NT2/D1 (cell line): ENCODE data around the gene GPS2.

ENCODE experiments used
- SUZ12 ChIP-seq: IDR thresholded peaks from 2 replicates; pipeline ENCODE4 v1.6.1; 2011; ENCODE audit not compliant: insufficient read length, insufficient read depth; ENCODE audit errors: extremely low read depth
- YY1 ChIP-seq: IDR thresholded peaks from 2 replicates; pipeline ENCODE4 v1.6.1; 2011; ENCODE audit not compliant: insufficient read length, insufficient read depth

- TF ChIP-seq YY1: no peak
- TF ChIP-seq SUZ12: no peak
Measured at GRCh38 chr17:7352910-7353635, 37.9 kb upstream of the GPS2 start.
